CD4-positive, alpha-beta T cell (primary cell): ENCODE data around the gene TUBA4B. TPM values are rescaled to one million over a fixed set of nuclear protein-coding genes. Genes with fewer than 3 reads are reported as not detected.

ENCODE experiments used
- ATAC-seq: fragments of 200-7000 bp; cut with Tn5 transposase; one replicate; pipeline ENCODE4 v1.10.0; 2022; ENCODE audit warnings: mild to moderate bottlenecking; ENCODE audit not compliant: poor library complexity
- CTCF ChIA-PET: fragments of 350-600 bp; sonication (Branson Sonifier 250); formaldehyde crosslinking; loops from one replicate; lab custom pipeline; 2021; ENCODE audit warnings: antibody characterized with exemption, inconsistent platforms; lab: Charles Lee
- POLR2A ChIA-PET: fragments of 350-600 bp; sonication (Branson Sonifier 250); formaldehyde crosslinking; loops from one replicate; lab custom pipeline; 2021; ENCODE audit warnings: antibody characterized with exemption, inconsistent platforms; lab: Charles Lee
- DNase-seq, 14 experiments: peaks; one replicate each; pipeline ENCODE4 v3.0.0-alpha.2; 2013 to 2020; ENCODE audit warnings: mixed read lengths in 2 of 14
- H3K27ac ChIP-seq, 2 donors: one replicate each; pipeline versions ENCODE4 v1.5.1 to v1.7.0; 2013; ENCODE audit warnings: low read length in 2 of 2, low read depth in 1 of 2, mild to moderate bottlenecking in 1 of 2
- H3K27me3 ChIP-seq, 2 experiments: 1 replicate in 1 of 2; 2 replicates in 1 of 2; pipeline versions ENCODE4 v1.6.1 to v1.7.0; 2013; ENCODE audit warnings: low read length in 2 of 2, control low read depth in 1 of 2, mild to moderate bottlenecking in 1 of 2, moderate library complexity in 1 of 2; ENCODE audit not compliant: insufficient read depth in 2 of 2, control insufficient read depth in 1 of 2
- H3K36me3 ChIP-seq: one replicate; pipeline ENCODE4 v1.6.1; 2013; ENCODE audit warnings: low read length, control low read depth; ENCODE audit not compliant: insufficient read depth
- H3K4me1 ChIP-seq: one replicate; pipeline ENCODE4 v1.6.1; 2013; ENCODE audit warnings: low read length, control low read depth; ENCODE audit not compliant: insufficient read depth
- H3K4me3 ChIP-seq: one replicate; pipeline ENCODE4 v1.5.1; 2013; ENCODE audit warnings: mild to moderate bottlenecking, low read length, moderate library complexity
- H3K9me3 ChIP-seq, 2 experiments: 1 replicate in 1 of 2; 2 replicates in 1 of 2; pipeline versions ENCODE4 v1.6.1 to v1.7.0; 2013; ENCODE audit warnings: low read length in 2 of 2, mild to moderate bottlenecking in 2 of 2, control low read depth in 1 of 2, moderate library complexity in 1 of 2; ENCODE audit not compliant: control insufficient read depth in 1 of 2, insufficient read depth in 1 of 2
- H3K27ac Mint-ChIP-seq: one replicate; pipeline ENCODE4 v1.8.0; 2020; ENCODE audit warnings: mixed read lengths
- H3K27me3 Mint-ChIP-seq: one replicate; pipeline ENCODE4 v1.8.0; 2021; ENCODE audit warnings: mixed read lengths
- H3K36me3 Mint-ChIP-seq: one replicate; pipeline ENCODE4 v1.8.0; 2021; ENCODE audit warnings: low read depth, mixed read lengths
- H3K4me1 Mint-ChIP-seq: one replicate; pipeline ENCODE4 v1.8.0; 2021; ENCODE audit warnings: low read depth, mixed read lengths
- H3K4me3 Mint-ChIP-seq: one replicate; pipeline ENCODE4 v1.8.0; 2020; ENCODE audit warnings: mild to moderate bottlenecking, mixed read lengths
- H3K9me3 Mint-ChIP-seq: one replicate; pipeline ENCODE4 v1.8.0; 2020; ENCODE audit warnings: mixed read lengths
- intact Hi-C, 2 experiments: fragments of 100-400 bp; cut with DNase I in 1 of 2; cut with micrococcal nuclease in 1 of 2; formaldehyde crosslinking; loops; one replicate each; pipeline versions ENCODE4 v1.15.1 to v1.9.0; 2023 to 2025; cut with DNase I, micrococcal nuclease
- total RNA-seq, 174 experiments: library from RNA in 2 of 174; stranded (reverse) in 2 of 174; gene quantifications; one replicate each; pipeline ENCODE4 v1.2.3 and lab custom pipeline; 2021 to 2026
- TF ChIP-seq, protein P1 (sequence below): fragments of 200-600 bp; IDR thresholded peaks from one replicate; pipeline ENCODE4 v1.8.0; 2022; ENCODE audit warnings: antibody characterized with exemption, mild to moderate bottlenecking

Gene TUBA4B
- total RNA-seq, 2 experiments from 2014 or later, result not detected

DNA sequence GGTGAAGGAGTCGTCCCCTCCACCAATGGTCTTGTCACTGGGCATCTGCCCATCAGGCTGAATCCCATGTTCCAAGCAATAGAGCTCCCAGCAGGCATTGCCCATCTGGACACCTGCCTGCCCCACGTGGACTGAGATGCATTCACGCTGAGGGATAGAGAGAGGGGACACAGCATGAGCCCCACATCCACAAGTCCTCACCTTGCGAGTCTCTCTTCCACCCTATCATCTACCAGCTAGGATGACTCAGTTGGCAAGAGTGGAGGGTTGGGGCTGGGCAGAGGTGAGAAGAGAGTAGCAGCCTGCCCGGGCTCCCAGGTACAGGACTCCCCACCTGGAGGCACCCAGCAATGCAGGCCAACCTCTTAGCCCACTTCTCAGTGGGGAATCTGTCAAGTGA lies 959 bp upstream of the TUBA4B start:
- no peak for ATAC-seq
- intact Hi-C loops, result loop anchor here (2.0 to 10.0 kb wide), 3 partner anchors 35 to 687 kb away; partner anchors contain the start of genes ABCB6 (in 2 of the 2), CNOT9 (in 1 of the 2) and USP37 (in 1 of the 2)
- TF ChIP-seq, protein P1, sequence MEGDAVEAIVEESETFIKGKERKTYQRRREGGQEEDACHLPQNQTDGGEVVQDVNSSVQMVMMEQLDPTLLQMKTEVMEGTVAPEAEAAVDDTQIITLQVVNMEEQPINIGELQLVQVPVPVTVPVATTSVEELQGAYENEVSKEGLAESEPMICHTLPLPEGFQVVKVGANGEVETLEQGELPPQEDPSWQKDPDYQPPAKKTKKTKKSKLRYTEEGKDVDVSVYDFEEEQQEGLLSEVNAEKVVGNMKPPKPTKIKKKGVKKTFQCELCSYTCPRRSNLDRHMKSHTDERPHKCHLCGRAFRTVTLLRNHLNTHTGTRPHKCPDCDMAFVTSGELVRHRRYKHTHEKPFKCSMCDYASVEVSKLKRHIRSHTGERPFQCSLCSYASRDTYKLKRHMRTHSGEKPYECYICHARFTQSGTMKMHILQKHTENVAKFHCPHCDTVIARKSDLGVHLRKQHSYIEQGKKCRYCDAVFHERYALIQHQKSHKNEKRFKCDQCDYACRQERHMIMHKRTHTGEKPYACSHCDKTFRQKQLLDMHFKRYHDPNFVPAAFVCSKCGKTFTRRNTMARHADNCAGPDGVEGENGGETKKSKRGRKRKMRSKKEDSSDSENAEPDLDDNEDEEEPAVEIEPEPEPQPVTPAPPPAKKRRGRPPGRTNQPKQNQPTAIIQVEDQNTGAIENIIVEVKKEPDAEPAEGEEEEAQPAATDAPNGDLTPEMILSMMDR, result no peak
- H3K9me3 ChIP-seq, result no peaks in the 10 kb centered on the region
- no peaks in the 10 kb centered on the region for H3K9me3 Mint-ChIP-seq
- peaks cover 68% of the 10 kb centered on the region for H3K4me1 ChIP-seq
- H3K27ac Mint-ChIP-seq, result peak overlapping the region; percentile 96
- H3K4me3 Mint-ChIP-seq, result peak overlapping the region; percentile 88
- no peaks in the 10 kb centered on the region for H3K27me3 ChIP-seq
- peaks cover 44% of the 10 kb centered on the region for H3K36me3 ChIP-seq
- H3K36me3 Mint-ChIP-seq, result peaks cover 68% of the 10 kb centered on the region
- H3K4me1 Mint-ChIP-seq, result peaks cover 68% of the 10 kb centered on the region
- ChIA-PET POLR2A (interaction anchor here (1.3 to 10.1 kb wide), 10 partner anchors 9 to 136 kb away, joined by 5 to 202 read pairs (median 43); partner anchors contain the start of genes ABCB6, ANKZF1, ATG9A and CNPPD1), CTCF (interaction anchor here (0.6 to 8.4 kb wide), 9 partner anchors 22 to 247 kb away, joined by 3 to 97 read pairs (median 4); partner anchors contain the start of genes ANKZF1, ATG9A, DNAJB2 and NHEJ1)
- no peaks in the 10 kb centered on the region for H3K27me3 Mint-ChIP-seq
- peak overlapping the region; percentile 88 for H3K4me3 ChIP-seq
- peak overlapping the region; percentile 71 to 87 for H3K27ac ChIP-seq
- peak in 6 of 14 experiments; percentile 24 to 65 (median 30) for DNase-seq

DNA sequence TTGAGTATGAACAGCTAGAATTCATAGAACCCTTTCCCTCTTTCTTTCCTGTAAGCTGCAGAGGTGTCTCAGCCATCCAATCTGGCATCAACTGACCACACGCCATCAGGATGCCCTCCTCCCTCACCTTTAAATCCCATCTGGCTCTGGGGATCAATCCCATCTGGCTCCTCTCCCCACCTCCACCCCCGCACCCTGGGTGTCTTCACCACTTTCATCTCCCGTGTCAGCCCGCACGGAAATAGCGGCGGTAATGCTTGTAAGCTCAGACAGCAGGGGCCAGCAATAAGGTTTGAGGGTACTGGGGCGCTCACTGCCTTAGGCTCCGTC lies 508 bp upstream of the TUBA4B start:
- H3K4me3 Mint-ChIP-seq, result peak overlapping the region; percentile 88
- no peak for ATAC-seq
- ChIA-PET POLR2A (interaction anchor here (1.3 to 10.1 kb wide), 11 partner anchors 7 to 136 kb away, joined by 5 to 202 read pairs (median 47); partner anchors contain the start of genes ABCB6, ANKZF1, ATG9A and CNPPD1), CTCF (interaction anchor here (0.6 to 8.4 kb wide), 8 partner anchors 22 to 247 kb away, joined by 3 to 97 read pairs (median 6); partner anchors contain the start of genes ANKZF1, ATG9A, DNAJB2 and NHEJ1)
- H3K4me1 Mint-ChIP-seq, result peaks cover 63% of the 10 kb centered on the region
- Histone ChIP-seq H3K36me3 (peaks cover 44% of the 10 kb centered on the region), H3K4me1 (peaks cover 63% of the 10 kb centered on the region), H3K4me3 (peak overlapping the region; percentile 88), H3K27me3 (no peaks in the 10 kb centered on the region), H3K27ac (peak overlapping the region; percentile 71 to 87), H3K9me3 (no peaks in the 10 kb centered on the region)
- TF ChIP-seq, protein P1, result no peak
- peaks cover 66% of the 10 kb centered on the region for H3K36me3 Mint-ChIP-seq
- no peaks in the 10 kb centered on the region for H3K9me3 Mint-ChIP-seq
- peak overlapping the region; percentile 96 for H3K27ac Mint-ChIP-seq
- intact Hi-C loops, result loop anchor here (2.0 to 10.0 kb wide), 3 partner anchors 35 to 688 kb away; partner anchors contain the start of genes ABCB6 (in 2 of the 2), CNOT9 (in 1 of the 2) and USP37 (in 1 of the 2)
- peak in 6 of 14 experiments; percentile 14 to 57 (median 24) for DNase-seq
- H3K27me3 Mint-ChIP-seq, result no peaks in the 10 kb centered on the region

DNA sequence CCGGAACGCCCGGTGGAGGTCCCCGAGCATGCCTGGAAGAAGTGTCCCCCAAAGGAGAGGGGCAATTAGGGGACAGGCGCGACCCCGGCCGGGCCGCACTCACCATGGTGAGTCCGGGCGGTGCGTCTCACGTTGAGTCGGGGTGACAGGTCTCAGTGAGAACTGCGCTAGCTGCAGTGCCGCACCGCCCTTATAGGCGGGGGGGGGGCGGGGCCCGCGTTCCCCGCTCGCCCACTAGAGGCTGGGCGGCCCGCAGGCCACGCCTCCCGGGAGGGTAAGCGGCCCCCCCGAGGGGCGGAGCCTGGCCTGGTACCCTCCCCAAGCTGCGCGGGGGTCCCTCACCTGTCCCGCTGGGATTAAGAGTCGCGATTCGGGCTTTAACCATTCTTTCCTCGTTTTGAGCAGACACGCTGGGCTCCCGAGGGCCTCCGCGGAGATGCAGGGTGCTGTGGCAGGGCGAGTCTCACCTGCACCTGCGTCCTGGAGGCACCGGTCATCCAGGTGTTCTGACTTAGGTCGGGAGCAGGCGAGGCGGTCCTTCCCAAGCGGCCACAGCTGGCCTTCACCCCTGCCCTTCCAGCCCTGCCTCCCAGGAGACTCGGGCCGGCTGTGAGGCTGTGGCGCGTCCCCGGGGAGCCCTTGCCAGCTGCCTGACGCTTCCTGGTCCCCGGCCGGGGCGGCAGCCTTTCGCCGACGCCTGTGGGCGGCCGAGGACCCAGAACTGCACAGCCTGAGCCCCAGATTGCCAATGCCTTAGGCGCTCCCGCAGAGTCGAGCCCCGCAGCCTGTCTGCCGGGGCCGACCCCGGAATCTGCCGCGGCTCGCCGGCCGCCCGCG lies 928 bp downstream of the TUBA4B start, which contains the start of gene TUBA4A:
Gene TUBA4A, minus strand, starts transcription at position 166 of the 837 bp plus-strand sequence. Its CDS starts 60 bp downstream, at position 106.
- Mint-ChIP-seq H3K27me3 (no peaks in the 10 kb centered on the region), H3K27ac (peak within 1 kb of the TSS; percentile 96), H3K4me3 (peak within 1 kb of the TSS; percentile 88), H3K36me3 (peaks cover 54% of the 10 kb centered on the region), H3K4me1 (peaks cover 49% of the 10 kb centered on the region), H3K9me3 (no peaks in the 10 kb centered on the region)
- TF ChIP-seq, protein P1, result no peak
- intact Hi-C loops, result loop anchor here (1.0 to 10.0 kb wide), 7 partner anchors 9 to 689 kb away; partner anchors contain the start of genes ABCB6 (in 2 of the 2), ANKZF1 (in 1 of the 2), ATG9A (in 1 of the 2) and CNOT9 (in 1 of the 2)
- no peaks in the 10 kb centered on the region for H3K9me3 ChIP-seq
- CTCF ChIA-PET, result interaction anchor here (1.0 to 8.4 kb wide), 9 partner anchors 20 to 134 kb away, joined by 3 to 97 read pairs (median 5); partner anchors contain the start of genes ANKZF1, ATG9A, DNAJB2 and DNPEP
- peak within 1 kb of the TSS; percentile 73 to 87 for H3K27ac ChIP-seq
- peak; percentile 71 for ATAC-seq
- POLR2A ChIA-PET, result interaction anchor here (0.7 to 10.1 kb wide), 20 partner anchors 9 to 967 kb away, joined by 3 to 202 read pairs (median 9); partner anchors contain the start of genes ABCB6, ANKZF1, ATG9A and CNPPD1
- H3K36me3 ChIP-seq, result peaks cover 31% of the 10 kb centered on the region
- H3K27me3 ChIP-seq, result no peaks in the 10 kb centered on the region
- H3K4me3 ChIP-seq, result peak within 1 kb of the TSS; percentile 88
- H3K4me1 ChIP-seq, result peaks cover 49% of the 10 kb centered on the region
- DNase-seq, result peak; percentile 83 to 95 (median 90)
